ENCODE results near the gene UBE2J2. TPM values are rescaled to one million over a fixed set of nuclear protein-coding genes. Genes with fewer than 3 reads are reported as not detected.

Gene UBE2J2
- polyA plus RNA-seq, 3 donors, result 51.7 to 58.8 (median 54.6) TPM

DNA sequence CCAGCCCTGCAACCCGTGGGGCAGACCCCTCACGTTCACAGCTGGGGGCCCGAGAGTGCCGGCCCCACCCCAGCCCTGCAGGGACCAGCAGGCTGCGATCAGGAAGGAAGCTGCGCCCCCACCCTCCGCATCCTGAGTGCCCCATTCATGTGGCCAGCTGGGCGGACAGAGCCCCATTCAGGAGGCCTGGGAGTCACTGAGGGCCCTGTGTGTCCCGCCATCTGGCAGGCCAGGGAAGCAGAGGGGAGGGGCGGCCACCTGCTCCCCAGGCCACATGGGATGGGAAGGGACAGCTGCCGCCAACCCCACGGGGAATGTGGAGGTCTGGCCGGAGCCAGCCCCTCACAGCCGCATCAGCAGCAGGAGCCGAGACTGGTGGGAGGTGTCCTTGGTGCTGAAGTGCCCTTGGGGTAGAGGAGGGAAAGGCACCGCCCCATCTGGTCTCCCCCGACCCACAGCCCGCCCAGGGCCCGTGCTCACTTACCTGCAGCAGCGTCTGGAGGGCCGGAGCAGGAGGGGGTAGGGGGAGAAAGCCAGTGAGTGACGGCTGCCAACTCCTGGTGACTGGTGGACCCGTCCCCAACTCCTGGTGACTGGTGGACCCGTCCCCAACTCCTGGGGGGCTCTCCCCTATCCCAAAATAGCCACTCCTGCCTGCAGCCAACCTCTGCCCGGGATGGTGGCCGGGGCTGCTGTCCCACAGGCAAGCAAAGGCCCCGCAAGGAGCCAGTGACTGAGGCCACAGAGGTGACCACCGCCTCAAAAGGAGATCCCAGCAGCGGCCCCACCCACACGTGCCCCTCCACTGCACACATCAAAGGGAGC lies 25.4 kb upstream of the UBE2J2 start:
- peak; percentile 54 for DNase-seq

DNA sequence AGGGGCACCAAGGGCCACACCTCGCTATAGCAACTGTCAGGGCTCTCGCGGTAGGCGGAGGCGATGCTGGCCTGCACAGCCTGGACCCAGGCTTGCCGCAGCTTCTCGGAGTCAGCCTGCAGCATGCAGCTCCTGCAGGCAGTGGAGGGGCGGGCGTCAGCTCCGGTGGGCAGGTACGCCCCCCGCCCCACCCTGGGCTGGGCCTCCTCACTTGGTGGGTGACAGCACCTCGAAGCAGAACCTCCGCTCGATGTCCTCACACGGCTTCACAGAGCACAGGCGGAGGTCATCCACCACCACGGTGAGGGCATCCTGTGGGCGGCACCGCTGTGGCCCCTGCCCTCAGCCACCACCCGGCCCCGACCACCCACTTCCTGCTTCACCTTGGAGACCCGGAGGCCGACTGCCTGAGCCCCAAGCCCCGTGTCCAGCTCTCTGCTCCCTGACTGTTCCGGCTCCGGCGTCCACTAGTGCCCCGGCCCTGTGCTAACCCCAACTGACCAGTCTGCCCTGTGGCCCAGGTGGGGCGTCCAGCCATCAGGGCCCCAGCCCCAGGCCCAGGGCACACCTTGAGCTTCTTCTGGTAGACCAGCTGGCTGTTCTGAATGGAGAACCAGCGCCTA lies 24.3 kb upstream of the UBE2J2 start:
- no peak for DNase-seq

DNA sequence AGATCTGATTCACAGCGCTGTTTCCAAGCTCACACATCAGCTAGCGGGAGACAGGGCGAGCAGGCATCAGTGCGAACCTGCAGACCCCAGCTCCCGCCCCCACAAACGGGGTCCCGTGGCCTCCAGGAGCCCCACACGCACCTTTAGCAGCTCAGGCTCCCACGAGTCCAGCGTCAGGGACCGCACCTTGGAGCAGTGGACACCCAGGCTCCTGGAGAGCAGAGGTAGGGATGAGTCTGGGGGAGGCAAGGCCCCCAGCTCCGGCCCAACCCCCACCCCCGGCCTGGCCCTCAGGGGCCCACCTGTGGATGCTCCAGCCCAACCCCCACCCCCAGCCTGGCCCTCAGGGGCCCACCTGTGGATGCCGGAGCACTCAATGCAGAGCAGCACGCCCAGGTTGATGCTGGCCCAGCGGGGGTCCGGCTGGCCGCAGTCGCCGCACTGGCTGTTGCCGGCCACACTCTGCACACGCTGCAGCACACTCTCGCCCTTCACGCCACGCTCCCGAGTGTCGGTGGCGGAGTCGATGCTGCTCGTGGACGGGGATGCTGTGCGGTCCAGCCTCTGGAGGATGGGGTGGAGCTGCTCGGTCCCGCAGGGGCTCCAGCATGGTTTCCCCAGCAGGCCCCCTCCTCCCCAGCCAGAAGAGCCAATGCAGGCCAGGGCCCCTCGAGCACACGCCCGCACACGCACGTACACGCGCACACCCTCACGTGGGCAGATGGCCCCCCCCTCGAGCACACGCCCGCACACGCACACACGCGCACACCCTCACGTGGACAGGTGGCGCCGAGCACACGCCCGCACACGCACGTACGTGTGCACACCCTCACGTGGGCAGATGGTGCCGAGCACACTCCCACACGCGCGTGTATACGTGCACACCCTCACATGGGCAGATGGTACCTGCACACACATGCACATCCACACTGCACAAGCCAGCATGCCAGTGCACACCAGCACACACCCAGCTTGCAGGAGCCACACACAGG lies 22.7 kb upstream of the UBE2J2 start:
- no peak for DNase-seq

DNA sequence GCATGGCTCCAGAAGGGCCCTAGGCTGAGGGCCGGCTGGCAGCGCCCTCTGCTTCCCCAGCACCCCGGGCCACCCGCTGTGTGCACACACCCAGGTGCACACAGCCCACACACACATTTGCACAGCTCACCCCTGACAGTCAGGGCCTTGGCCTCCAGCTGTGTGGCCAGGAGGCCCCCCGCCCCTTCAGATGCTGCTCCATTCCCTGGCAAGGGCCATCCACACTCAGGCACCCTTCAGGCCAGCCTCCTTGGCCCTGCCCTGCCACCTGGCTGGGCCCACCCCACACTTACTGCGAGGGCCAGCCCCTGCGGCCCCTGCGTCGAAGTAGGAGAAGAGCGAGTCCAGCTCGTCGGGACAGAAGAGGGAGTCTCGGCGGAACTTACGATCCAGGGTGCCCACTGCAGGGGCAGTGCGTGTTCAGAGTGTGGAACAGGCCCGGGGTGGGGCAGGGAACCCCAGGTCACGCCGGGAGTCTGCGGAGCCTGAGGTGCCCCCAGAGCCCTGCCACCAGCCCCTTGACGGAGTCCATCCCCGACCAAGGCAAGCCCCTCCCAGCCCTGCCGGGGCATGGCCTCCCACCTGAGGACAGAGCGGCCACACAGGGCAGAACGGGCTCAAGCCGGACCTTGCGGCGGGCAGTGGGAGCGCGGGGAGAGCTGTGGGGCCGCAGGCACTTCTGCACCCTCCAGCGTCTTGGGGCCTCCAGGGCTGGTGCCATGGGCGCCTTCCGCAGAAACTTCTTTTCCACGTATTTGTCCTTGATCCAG lies 21.7 kb upstream of the UBE2J2 start:
- DNase-seq, result no peak

DNA sequence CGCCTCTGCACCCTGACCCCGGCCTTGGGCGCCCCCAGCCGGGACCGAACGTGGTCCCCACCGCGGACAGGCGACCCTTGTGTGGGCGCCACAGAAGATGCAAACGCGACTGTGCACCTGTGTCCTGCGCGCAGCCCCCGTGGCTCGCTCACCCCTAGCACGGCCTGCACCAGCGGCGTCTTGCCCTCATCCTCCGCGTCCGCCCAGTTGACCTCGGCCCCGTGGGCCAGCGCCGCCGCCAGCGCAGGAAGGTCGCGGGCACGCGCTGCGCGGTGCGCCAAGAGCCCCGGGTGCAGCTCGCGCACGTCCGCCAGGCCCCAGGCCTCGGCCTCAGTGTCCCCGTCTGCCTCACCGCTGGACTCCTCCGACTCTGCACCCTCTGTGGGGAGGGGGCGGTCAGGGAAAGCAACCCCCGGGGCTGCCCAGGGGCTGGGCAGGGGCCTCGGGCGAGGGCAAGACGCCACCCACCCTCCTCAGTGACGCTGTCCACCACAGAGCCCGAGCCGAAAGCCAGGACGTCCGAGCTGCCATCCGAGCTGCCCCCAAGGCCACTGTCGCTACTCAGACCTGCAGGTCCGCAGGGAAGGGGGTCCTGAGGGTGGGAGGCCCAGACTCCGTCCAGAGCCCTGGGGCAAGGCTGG lies 20.7 kb upstream of the UBE2J2 start:
- no peak for DNase-seq

DNA sequence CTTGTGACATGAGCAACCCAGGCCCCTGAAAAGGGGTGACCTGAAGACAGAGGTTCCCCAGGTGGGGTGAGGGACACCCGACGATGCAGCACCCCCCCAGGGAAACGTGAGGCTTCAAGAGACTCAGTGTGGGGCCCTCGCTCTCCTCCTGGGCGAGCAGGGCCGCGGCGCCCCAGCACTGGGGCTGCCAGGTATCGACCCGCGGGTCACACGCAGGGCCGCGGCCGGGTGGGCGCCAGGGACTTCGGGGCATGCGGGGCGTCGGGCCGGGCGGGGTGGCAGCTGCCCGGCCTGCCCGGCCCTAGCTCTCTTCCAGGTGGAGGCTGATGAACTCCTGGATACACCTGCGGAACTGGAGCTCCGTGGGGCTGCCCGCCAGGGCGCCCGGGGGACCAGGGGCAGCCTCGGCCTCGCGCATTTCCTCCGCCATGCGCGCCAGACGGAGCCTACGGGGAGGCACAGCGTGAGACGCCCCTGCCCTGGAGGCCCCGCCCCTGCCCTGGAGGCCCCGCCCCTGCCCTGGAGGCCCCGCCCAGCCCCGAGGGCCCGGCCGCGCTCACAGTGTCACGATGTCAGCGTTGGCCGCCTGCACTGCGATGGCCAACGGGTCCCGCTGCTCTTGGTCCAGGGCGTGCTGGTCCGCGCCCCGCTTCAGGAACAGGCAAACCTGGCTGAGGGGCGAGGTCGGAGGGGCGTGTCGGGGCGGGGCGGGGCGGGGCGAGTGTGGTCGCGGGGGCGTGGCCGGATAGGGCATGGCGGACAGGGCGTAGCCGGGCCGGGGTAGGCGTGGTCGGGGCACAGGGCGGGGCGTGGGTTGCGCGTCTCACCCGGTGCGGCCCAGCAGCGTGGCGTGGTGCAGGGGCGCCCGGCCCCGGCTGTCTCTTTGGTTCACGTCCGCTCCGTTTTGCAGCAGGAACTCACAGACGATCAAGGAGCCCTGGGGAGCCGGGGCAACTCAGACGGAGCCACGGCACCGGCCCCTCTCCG lies 19.9 kb upstream of the UBE2J2 start:
- DNase-seq, result no peak

DNA sequence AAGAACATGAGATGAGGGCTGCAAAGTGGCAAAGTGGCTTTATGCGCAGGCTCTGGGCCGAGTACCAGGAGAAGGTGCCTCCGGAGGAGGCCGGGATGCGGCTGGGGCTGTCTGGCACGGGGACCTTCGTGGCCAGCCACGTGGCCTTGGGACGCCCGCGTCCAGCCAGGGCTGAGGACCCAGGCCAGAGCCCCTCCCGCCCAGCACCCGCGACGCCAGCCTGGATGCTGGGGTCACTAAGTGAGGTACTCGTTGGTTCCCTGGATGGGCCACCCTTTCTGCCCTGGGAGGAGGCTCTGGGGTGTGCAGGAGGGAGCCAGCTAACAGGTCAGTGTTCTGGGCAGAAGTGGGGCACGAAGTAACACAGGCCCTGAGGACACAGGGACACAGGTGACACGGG lies 19.2 kb upstream of the UBE2J2 start:
- no peak for DNase-seq

DNA sequence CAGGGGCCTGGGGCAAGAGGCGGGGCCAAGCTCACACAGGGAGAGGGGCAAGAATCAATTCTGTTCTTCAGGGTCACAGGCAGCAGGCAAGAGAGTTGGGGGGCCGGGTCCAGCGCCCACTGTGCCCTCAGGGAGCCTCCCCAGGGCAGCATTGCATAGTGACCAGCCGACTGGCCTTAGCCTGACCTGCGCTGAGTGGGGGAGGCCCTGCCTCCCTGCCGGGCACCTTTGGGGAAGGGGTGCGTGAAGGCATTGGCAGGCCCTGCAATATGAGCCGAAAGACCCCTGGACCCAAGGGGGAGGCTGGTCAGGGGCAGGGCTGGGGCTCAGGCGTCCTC lies 18.8 kb upstream of the UBE2J2 start:
- DNase-seq, result no peak

DNA sequence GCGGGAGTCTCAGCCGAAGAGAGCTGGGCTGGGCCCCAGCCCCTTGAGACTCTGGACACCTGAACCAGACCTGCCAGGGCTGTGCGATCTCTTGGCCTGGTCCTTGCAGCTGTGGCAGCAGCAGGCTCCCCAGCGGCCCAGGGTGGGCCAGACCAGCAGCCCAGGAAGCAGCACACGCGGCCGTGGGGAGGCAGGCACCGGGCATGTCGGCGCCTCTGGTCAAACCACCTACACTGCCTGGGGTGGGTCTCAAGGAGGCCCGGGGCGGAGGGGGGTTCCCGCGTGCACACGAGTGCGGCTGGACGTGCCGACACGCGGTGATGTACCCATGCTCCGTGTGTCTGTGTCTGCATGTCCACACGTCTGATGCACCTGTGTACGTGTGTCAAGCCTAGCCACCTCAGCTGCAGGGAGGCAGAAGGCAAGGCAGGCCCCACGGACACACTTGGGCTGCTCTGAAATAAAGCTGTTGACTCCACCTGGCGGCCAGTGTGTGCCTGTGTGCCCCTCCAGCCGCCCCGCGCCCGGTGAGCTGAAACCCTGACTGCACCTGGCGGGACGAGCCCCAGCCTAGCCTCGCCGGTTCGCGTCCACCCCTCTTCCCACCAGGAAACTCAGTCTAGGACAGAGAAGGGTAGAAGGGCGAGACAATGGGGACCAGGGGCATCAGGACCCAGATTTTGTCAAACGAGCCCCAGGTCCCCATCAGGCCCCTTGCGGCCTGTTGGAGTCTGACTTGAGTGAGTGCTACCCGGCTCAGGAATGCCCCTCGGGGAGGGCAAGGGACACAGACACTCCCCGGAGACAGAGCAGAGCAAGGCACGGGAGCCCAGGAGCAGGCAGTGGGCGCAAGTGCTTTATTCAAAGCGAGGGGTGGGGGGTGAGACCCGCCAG lies 18.1 kb upstream of the UBE2J2 start:
- peak; percentile 77 for DNase-seq

DNA sequence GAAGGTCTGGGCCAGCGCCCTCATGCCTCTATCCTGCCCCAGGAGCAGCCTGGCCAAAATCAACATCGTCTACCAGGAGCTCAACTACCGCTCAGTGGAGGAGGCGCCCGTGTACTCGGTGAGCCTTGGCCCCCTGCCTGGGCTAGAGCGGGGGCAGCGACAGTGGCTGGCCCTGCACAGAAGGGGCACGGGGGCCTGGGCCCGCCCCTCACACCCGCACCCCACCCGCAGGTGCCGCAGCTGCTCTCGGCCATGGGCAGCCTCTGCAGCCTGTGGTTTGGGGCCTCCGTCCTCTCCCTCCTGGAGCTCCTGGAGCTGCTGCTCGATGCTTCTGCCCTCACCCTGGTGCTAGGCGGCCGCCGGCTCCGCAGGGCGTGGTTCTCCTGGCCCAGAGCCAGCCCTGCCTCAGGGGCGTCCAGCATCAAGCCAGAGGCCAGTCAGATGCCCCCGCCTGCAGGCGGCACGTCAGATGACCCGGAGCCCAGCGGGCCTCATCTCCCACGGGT lies 17.4 kb upstream of the UBE2J2 start:
- DNase-seq, result no peak

DNA sequence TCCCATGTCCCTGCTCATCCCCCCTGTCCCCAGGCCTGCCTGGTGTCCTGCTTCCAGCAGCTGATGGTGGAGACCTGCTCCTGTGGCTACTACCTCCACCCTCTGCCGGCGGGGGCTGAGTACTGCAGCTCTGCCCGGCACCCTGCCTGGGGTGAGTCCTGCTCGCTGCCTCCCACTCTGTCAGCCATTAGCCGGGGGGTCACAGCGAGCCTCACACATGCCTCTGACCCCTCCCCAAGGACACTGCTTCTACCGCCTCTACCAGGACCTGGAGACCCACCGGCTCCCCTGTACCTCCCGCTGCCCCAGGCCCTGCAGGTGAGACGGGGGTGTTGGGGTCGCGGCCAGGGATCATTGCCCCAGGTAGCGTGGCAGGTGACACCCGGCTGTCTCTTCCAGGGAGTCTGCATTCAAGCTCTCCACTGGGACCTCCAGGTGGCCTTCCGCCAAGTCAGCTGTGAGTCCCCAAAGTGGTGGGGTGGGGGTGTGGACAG lies 16.6 kb upstream of the UBE2J2 start:
- DNase-seq, result no peak

DNA sequence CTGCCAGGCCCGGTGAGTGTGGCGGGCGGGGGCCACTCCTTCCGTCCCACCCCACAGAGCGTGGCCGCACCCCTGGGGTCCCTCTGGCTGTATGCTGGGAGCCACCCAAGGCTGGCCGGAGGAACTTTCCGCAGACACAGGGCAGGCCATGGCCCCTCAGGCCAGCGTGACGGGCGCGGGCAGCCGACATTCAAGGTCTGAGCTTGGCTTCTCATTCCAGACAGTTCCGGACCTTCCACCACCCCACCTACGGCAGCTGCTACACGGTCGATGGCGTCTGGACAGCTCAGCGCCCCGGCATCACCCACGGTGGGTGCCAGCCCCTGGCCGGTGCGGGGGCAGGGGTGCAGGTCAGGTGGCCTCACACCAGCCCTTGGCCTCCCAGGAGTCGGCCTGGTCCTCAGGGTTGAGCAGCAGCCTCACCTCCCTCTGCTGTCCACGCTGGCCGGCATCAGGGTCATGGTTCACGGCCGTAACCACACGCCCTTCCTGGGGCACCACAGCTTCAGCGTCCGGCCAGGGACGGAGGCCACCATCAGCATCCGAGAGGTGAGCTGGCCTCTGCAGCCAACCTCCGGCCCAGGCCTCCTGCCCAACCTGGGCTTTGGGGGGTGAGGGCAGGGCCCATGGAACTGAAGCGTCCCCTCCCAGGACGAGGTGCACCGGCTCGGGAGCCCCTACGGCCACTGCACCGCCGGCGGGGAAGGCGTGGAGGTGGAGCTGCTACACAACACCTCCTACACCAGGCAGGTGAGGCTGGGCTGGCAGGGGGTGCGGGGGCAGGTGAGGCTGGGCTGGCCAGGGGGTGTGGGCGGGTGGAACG lies 13.8 kb upstream of the UBE2J2 start:
- DNase-seq, result no peak

DNA sequence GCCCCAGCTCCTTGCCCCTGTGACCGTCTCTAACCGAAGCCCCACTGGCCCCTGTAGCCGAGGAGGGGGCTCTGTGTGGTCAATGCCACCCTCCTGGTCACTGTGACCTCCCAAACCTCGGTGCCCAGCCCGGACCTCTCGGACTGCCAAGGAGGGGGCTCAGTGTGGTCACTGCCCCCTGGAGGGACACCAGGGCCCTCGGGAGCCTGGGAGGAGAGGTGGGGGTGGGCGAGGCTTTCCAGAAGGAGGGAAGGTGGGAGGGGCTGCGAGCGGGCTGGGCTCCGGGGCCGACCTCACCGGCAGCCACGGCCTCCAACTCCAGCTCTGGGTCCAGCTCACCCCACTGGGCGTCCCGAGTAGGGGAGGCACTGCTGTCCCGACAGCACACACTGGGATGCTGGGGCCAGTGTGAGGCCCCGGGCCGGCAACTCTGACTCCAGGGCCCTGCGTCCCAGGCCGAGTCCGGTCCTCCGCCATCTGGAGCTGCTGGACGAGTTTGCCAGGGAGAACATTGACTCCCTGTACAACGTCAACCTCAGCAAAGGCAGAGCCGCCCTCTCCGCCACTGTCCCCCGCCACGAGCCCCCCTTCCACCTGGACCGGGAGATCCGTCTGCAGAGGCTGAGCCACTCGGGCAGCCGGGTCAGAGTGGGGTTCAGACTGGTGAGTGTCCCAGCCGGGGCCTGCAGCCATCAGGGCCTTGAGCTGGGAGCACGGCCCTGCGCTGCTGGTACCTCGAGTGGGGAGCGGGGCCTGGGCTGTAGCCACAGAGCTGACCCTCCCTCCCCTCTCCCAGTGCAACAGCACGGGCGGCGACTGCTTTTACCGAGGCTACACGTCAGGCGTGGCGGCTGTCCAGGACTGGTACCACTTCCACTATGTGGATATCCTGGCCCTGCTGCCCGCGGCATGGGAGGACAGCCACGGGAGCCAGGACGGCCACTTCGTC lies 12.9 kb upstream of the UBE2J2 start:
- DNase-seq, result no peak

DNA sequence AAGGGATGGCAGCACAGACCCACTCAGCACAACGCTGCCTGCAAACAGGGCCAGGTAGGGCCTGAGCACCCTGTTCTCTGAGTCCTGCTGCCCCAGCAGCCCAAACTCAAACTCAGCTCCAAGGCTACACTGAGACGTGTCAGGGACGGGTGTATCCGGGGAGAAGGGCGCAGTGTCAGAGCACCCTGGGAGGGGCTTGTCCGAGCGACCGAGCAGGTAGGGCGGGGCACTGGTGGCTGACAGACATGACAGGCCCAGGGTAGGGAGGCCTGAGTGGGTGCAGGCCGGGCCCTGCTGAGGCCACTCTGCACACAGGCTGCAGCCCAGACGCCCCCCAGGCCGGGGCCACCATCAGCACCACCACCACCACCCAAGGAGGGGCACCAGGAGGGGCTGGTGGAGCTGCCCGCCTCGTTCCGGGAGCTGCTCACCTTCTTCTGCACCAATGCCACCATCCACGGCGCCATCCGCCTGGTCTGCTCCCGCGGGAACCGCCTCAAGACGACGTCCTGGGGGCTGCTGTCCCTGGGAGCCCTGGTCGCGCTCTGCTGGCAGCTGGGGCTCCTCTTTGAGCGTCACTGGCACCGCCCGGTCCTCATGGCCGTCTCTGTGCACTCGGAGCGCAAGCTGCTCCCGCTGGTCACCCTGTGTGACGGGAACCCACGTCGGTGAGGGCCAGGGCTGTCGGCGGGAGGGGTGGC lies 12.1 kb upstream of the UBE2J2 start:
- no peak for DNase-seq

DNA sequence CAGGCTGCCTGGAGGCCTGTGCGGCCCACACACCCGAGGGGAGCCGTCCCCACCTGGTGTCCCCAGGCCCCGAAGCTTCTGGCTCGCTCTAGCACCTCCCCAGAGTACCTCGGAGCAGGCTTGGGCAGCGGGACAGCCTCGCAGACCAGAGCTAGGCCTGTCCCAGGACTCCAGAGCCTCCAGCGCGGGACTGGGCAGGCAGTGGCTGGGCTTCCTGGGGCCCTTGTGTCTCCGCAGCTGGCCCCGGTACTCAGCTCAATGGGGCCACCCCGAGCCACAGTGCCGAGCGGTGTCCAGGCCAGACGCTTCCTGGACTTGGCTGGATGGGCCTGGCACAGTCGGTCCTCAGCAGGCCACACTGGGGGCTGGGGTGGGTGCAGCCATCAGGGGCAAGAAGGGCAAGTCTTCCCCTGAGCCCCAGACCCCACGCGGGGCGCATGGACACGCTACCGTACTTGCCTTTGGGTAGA lies 11.5 kb upstream of the UBE2J2 start:
- no peak for DNase-seq
